CD14-positive monocyte (primary cell): ENCODE measurements around the gene NBPF1. TPM values are rescaled to one million over a fixed set of nuclear protein-coding genes. Genes with fewer than 3 reads are reported as not detected.
"Not testable (repeated sequence)": the region's sequence is repeated elsewhere in the genome, so short reads cannot be mapped to it uniquely, and the experiment has no call there.

Source experiments
- DNase-seq, 3 donors: peaks; one replicate each; pipeline ENCODE4 v3.0.0-alpha.2; 2011 to 2022
- H2AFZ ChIP-seq: 2 replicates; pipeline ENCODE4 v1.6.0; 2012; ENCODE audit warnings: mild to moderate bottlenecking, low read depth, low read length, inconsistent platforms; ENCODE audit not compliant: insufficient read depth, poor library complexity, severe bottlenecking
- H3K27ac ChIP-seq, 2 donors: 1 replicate in 1 of 2; 2 replicates in 1 of 2; pipeline ENCODE4 v1.5.1; 2012 to 2013; ENCODE audit warnings: low read length in 2 of 2, control low read depth in 1 of 2, inconsistent platforms in 1 of 2, low read depth in 1 of 2, mild to moderate bottlenecking in 1 of 2
- H3K27me3 ChIP-seq, 2 donors: one replicate each; pipeline versions ENCODE4 v1.6.0 to v1.6.1; 2011 to 2013; ENCODE audit warnings: low read length in 2 of 2; ENCODE audit not compliant: control insufficient read depth in 2 of 2, insufficient read depth in 2 of 2
- H3K36me3 ChIP-seq, 2 donors: replicated peaks in 1 of 2; 1 replicate in 1 of 2; 2 replicates in 1 of 2; pipeline versions ENCODE4 v1.5.1 to v1.6.1; 2012 to 2013; ENCODE audit warnings: low read length in 2 of 2, control low read depth in 1 of 2, inconsistent platforms in 1 of 2, mild to moderate bottlenecking in 1 of 2; ENCODE audit not compliant: insufficient read depth in 2 of 2, control insufficient read depth in 1 of 2
- H3K4me1 ChIP-seq, 2 donors: 1 replicate in 1 of 2; 2 replicates in 1 of 2; pipeline versions ENCODE4 v1.5.1 to v1.6.1; 2012 to 2013; ENCODE audit warnings: low read length in 2 of 2, control low read depth in 1 of 2, inconsistent platforms in 1 of 2, mild to moderate bottlenecking in 1 of 2, moderate library complexity in 1 of 2; ENCODE audit not compliant: insufficient read depth in 2 of 2, control insufficient read depth in 1 of 2
- H3K4me2 ChIP-seq: replicated peaks from 2 replicates; pipeline ENCODE3; 2012; ENCODE audit warnings: low read length, moderate library complexity, mild to moderate bottlenecking; ENCODE audit not compliant: poor library complexity, severe bottlenecking; ENCODE audit errors: extremely low read depth
- H3K4me3 ChIP-seq, 3 experiments: fragments of 200-600 bp in 1 of 3; sonication (generic) in 1 of 3; replicated peaks in 1 of 3; 1 replicate in 2 of 3; 2 replicates in 1 of 3; pipeline ENCODE4 v1.5.1; 2011 to 2013; ENCODE audit warnings: low read length in 3 of 3, mild to moderate bottlenecking in 3 of 3, control low read depth in 2 of 3, low read depth in 2 of 3, inconsistent platforms in 1 of 3, moderate library complexity in 1 of 3
- H3K79me2 ChIP-seq: 2 replicates; pipeline ENCODE4 v1.6.0; 2012; ENCODE audit warnings: mild to moderate bottlenecking, control low read depth, inconsistent platforms, low read length, moderate library complexity; ENCODE audit not compliant: insufficient read depth
- H3K9ac ChIP-seq: 2 replicates; pipeline ENCODE4 v1.6.0; 2017; ENCODE audit warnings: low read length, mild to moderate bottlenecking; ENCODE audit not compliant: insufficient read depth, poor library complexity, severe bottlenecking
- H3K9me3 ChIP-seq, 2 donors: replicated peaks in 1 of 2; 1 replicate in 1 of 2; 2 replicates in 1 of 2; pipeline versions ENCODE4 v1.5.1 to v1.6.1; 2012 to 2013; ENCODE audit warnings: low read length in 2 of 2, control low read depth in 1 of 2; ENCODE audit not compliant: control insufficient read depth in 1 of 2, insufficient read depth in 1 of 2
- H4K20me1 ChIP-seq: 2 replicates; pipeline ENCODE4 v1.6.0; 2012; ENCODE audit warnings: mild to moderate bottlenecking, low read length, control low read depth, moderate library complexity; ENCODE audit not compliant: insufficient read depth
- H3K27ac Mint-ChIP-seq, 7 donors: one replicate each; pipeline ENCODE4 v1.8.0; 2020; ENCODE audit warnings: mild to moderate bottlenecking in 7 of 7, mixed read lengths in 7 of 7, moderate library complexity in 6 of 7, inconsistent platforms in 2 of 7
- H3K27me3 Mint-ChIP-seq, 3 donors: one replicate each; pipeline ENCODE4 v1.8.0; 2021 to 2022; ENCODE audit warnings: low read depth in 3 of 3, mild to moderate bottlenecking in 3 of 3, mixed read lengths in 3 of 3, moderate library complexity in 3 of 3, inconsistent platforms in 1 of 3
- H3K36me3 Mint-ChIP-seq, 2 donors: one replicate each; pipeline ENCODE4 v1.8.0; 2020; ENCODE audit warnings: mixed read lengths in 2 of 2, inconsistent platforms in 1 of 2, mild to moderate bottlenecking in 1 of 2
- H3K4me1 Mint-ChIP-seq: one replicate; pipeline ENCODE4 v1.8.0; 2020; ENCODE audit warnings: mild to moderate bottlenecking, mixed read lengths
- H3K4me3 Mint-ChIP-seq, 2 donors: one replicate each; pipeline ENCODE4 v1.8.0; 2020; ENCODE audit warnings: mild to moderate bottlenecking in 2 of 2, mixed read lengths in 2 of 2, moderate library complexity in 1 of 2
- H3K9me3 Mint-ChIP-seq, 7 donors: one replicate each; pipeline ENCODE4 v1.8.0; 2020 to 2022; ENCODE audit warnings: mixed read lengths in 7 of 7, mild to moderate bottlenecking in 6 of 7, moderate library complexity in 6 of 7, inconsistent platforms in 2 of 7
- CTCF ChIP-seq: fragments of 200-600 bp; IDR thresholded peaks from one replicate; pipeline ENCODE4 v1.8.0; 2022; ENCODE audit warnings: antibody characterized with exemption, mild to moderate bottlenecking
- WGBS: methylation state at CpG from one replicate; pipeline ENCODE4 v1.1.5; 2013; ENCODE audit warnings: missing lambda C conversion rate; ENCODE audit not compliant: insufficient coverage; 5-methylcytosine and 5-hydroxymethylcytosine counted together
- intact Hi-C, 2 donors: fragments of 100-400 bp; cut with micrococcal nuclease; formaldehyde crosslinking; loops; one replicate each; pipeline versions ENCODE4 v1.15.0 to v1.15.1; 2023
- polyA plus RNA-seq, 3 donors: library from polyadenylated mRNA; depleted of rRNA in 1 of 3; unstranded in 2 of 3; stranded (reverse) in 1 of 3; fragments of 300-500 nt in 2 of 3; fragments of >200 nt in 1 of 3; fragmentation: Illumina TruSeq in 2 of 3; gene quantifications; 1 replicate in 2 of 3; 2 replicates in 1 of 3; pipeline ENCODE4 v1.2.3, GENCODE V29; 2012 to 2021

Gene NBPF1
- polyA plus RNA-seq, 3 donors, result 2.6 to 9.0 (median 4.3) TPM

- Histone ChIP-seq H2AFZ (peak overlapping the region; percentile 100), H3K4me1 (peaks cover 28 to 29% of the 10 kb centered on the region in 2 donors), H3K4me2 (peak overlapping the region; percentile 90), H3K79me2 (peaks cover 46% of the 10 kb centered on the region), H3K27me3 (peaks cover 0 to 21% of the 10 kb centered on the region in 2 donors), H3K9ac (peak overlapping the region; percentile 95), H3K4me3 (peak overlapping the region; percentile 53 to 87 (median 65)), H3K27ac (peak overlapping the region; percentile 39 to 86)
- intact Hi-C loops, result loop anchor here in 1 of 2 donors (10.0 kb wide), 1 partner anchor 260 kb away; no protein-coding TSS in a partner anchor
- H3K27ac Mint-ChIP-seq, H4K20me1 ChIP-seq, H3K4me1 Mint-ChIP-seq, H3K4me3 Mint-ChIP-seq, H3K36me3 Mint-ChIP-seq, H3K9me3 Mint-ChIP-seq, H3K9me3 ChIP-seq, H3K36me3 ChIP-seq: not testable (repeated sequence)
- DNase-seq, result peak; percentile 88 to 97 (median 93)
- 6% methylated on average over 55 of the region's 61 CpGs for WGBS
- peaks cover 14 to 28% (median 18%) of the 10 kb centered on the region in 3 donors for H3K27me3 Mint-ChIP-seq
- peak; percentile 54 for TF ChIP-seq CTCF
Measured at GRCh38 chr1:16644482-16645270, 31.3 kb upstream of the NBPF1 start.

- Histone ChIP-seq H3K4me2 (peak overlapping the region; percentile 90), H3K4me1 (peaks cover 28 to 29% of the 10 kb centered on the region in 2 donors), H3K9ac (peak overlapping the region; percentile 95), H2AFZ (peak overlapping the region; percentile 100), H3K79me2 (peaks cover 51% of the 10 kb centered on the region), H4K20me1 (peaks cover 10% of the 10 kb centered on the region), H3K27ac (peak overlapping the region; percentile 37 to 86), H3K4me3 (peak overlapping the region; percentile 53 to 87 (median 65)), H3K27me3 (peaks cover 0 to 18% of the 10 kb centered on the region in 2 donors), H3K36me3 (peaks cover 7 to 13% of the 10 kb centered on the region in 2 donors), H3K9me3 (no peaks in the 10 kb centered on the region)
- H3K9me3 Mint-ChIP-seq, result peaks cover 0 to 4% (median 2%) of the 10 kb centered on the region in 7 donors
- no peaks in the 10 kb centered on the region for H3K4me1 Mint-ChIP-seq
- under 1% methylated on average over 16 of the region's 16 CpGs for WGBS
- H3K36me3 Mint-ChIP-seq, result no peaks in the 10 kb centered on the region
- no peak overlapping the region for H3K4me3 Mint-ChIP-seq
- TF ChIP-seq CTCF, result no peak
- H3K27ac Mint-ChIP-seq, result no peak overlapping the region
- H3K27me3 Mint-ChIP-seq, result peaks cover 14 to 28% (median 18%) of the 10 kb centered on the region in 3 donors
- intact Hi-C loops, result loop anchor here in 1 of 2 donors (10.0 kb wide), 1 partner anchor 261 kb away; no protein-coding TSS in a partner anchor
- DNase-seq, result no peak
Measured at GRCh38 chr1:16644193-16644481, 30.8 kb upstream of the NBPF1 start.

GRCh38 chr1:16643476-16644192 is 30.3 kb upstream of the NBPF1 start:
- H3K9me3 Mint-ChIP-seq, DNase-seq, H3K4me1 Mint-ChIP-seq, H3K36me3 Mint-ChIP-seq, H3K9me3 ChIP-seq, H3K27ac Mint-ChIP-seq, H3K4me3 Mint-ChIP-seq: not testable (repeated sequence)
- Histone ChIP-seq H3K4me1 (peaks cover 28 to 29% of the 10 kb centered on the region in 2 donors), H3K4me3 (peak overlapping the region; percentile 53 to 87 (median 65)), H2AFZ (peak overlapping the region; percentile 100), H3K4me2 (peak overlapping the region; percentile 90), H3K79me2 (peaks cover 56% of the 10 kb centered on the region), H4K20me1 (peaks cover 15% of the 10 kb centered on the region), H3K27ac (peak overlapping the region; percentile 37 to 86), H3K9ac (peak overlapping the region; percentile 95), H3K36me3 (peaks cover 8 to 14% of the 10 kb centered on the region in 2 donors), H3K27me3 (peaks cover 0 to 18% of the 10 kb centered on the region in 2 donors)
- peaks cover 13 to 24% (median 14%) of the 10 kb centered on the region in 3 donors for H3K27me3 Mint-ChIP-seq
- intact Hi-C loops, result loop anchor here in 1 of 2 donors (10.0 kb wide), 1 partner anchor 261 kb away; no protein-coding TSS in a partner anchor
- 28% methylated on average over 12 of the region's 12 CpGs for WGBS
